ENCODE measurements around the gene TMCO6.
"Not testable (repeated sequence)": the region's sequence is repeated elsewhere in the genome, so short reads cannot be mapped to it uniquely, and the experiment has no call there.

The TMCO6 gene

DNA sequence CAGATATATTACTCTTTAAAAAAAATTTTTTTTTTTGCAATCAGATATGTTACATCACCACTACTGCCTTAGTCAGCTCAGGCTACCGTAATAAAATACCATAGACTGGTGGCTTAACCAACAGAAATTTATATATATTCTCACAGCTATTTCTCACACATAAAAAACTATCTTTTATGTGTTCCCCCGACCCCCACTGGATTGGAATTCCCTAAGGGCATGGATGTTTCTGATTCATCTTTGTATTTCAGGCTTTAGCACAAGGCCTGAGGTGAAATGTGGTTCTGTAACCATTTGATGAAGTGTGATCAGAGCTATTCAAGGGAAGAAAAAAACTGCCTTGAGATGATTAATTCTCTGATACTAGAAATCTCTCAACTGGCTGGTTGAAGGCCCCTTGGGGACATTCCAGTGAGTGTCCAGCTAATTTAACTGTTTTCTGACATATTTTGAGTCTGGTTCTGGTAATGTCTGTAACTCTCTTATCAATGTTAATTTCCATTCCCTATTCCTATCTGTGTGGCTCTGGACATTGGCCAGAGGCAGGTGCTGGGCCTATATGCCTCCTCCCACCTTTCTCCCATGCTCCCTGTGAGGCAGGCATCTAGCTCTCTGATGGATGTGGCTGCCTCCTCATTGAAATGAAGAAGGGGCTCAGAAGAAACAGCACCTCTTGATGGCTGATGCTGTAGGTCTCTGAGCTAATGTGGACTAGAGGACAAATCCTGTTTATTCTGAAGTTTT, 8.8 kb upstream of the TMCO6 start:
- no peak for DNase-seq (ENCODE audit: low spot score)

DNA sequence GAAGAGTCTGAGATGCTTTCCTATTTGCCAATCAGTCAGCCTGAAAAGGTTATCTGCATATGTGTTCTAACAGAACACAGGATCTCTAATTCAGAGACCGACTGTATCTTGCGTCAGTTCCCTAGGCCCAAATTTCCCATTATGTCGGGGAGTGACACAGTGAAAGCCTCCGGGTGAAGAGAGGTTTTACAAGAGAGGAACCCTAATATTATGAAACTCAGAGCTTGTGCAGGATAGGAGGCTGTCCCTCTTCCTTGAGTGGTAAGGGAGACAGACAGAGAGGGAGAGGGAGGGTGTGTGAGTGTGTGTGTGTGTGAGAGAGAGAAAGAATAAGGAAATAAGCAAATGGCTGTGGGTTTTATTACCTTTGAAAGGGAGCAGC, 8.2 kb upstream of the TMCO6 start:
- peak; percentile 45 for DNase-seq (ENCODE audit: low spot score)

DNA sequence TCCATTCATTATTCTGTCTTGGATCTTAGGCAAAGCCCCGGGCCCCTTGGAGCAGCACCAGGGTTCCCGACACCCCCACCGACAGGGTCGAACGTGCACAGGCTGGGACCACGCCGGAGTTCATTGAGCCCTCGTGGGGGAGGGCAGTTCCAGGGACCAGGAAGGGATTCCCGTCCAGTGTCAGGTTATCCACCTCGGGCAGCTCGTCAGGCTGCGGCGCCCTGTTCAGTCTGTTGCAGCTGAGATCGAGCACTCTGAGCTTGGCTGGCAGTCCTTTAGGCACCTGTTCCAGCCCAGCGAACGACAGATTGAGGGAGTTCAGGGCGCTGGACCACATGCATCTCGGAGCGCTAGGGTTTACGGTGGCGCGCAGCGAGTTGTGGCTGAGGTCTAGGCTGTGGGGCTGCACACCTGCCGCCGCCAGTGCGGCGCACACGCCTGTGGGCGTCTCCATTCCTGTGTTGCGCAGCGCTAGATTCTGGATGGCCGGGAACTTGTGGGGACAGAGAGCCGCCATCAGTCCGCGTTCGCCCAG, 7.4 kb upstream of the TMCO6 start:
- DNase-seq (ENCODE audit: low spot score): peak; percentile 65

DNA sequence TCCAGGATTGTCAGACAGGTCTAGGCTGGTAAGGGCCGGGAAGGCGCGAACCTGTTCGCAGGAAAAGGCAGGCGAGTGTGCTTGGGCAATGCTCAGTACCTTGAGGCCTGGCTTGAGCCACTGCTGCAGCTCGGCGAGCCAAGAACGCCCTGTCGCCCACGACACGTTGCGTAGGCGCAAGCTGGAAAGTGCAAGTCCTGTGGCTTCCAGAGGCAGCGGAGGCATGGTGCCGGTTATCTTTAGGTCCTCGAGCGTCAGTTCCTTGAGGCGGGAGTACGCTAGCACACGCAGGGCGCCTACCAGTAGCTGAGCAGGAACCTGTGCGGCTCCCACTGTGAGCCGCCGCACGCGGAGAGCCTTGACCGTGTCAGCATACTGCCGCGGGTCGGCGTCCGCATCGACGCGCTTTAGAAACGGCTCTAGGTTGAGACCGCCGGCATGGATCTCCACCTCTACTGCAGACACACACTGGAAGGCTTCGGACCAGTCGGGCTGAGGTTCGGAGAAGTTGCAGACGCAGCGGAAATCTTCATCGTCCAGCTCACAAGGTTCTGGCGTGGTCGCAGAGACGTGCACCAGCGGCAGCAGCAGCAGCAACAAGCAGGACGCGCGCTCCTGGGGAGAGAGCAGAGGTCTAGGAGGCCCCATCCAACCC, 6.8 kb upstream of the TMCO6 start:
- DNase-seq (ENCODE audit: low spot score): peak; percentile 79

DNA sequence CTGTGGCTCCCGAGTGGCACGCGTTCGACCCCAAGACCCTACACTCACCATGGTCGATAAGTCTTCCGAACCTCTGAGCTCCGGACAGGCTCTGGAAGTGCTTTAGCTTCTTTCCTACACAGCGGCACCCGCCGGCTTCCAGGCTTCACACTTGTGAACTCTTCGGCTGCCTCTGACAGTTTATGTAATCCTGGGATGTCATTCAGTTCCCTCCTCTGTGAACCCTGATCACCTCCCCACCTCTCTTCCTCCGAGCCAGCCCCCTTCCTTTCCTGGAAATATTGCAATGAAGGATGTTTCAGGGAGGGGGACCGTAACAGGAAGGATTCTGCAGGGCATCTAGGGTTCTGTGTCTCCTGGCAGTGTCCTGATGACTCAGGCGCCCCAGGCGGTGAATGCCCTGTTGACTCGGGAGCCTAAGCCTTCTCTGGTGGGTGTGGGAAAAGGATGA, 6.2 kb upstream of the TMCO6 start, which contains the start of gene CD14:
Gene CD14 (minus strand): TSS at position 155 of the 451 bp plus-strand sequence. CDS start 104 bp downstream, at position 51.
- DNase-seq (ENCODE audit: low spot score): peak; percentile 68

DNA sequence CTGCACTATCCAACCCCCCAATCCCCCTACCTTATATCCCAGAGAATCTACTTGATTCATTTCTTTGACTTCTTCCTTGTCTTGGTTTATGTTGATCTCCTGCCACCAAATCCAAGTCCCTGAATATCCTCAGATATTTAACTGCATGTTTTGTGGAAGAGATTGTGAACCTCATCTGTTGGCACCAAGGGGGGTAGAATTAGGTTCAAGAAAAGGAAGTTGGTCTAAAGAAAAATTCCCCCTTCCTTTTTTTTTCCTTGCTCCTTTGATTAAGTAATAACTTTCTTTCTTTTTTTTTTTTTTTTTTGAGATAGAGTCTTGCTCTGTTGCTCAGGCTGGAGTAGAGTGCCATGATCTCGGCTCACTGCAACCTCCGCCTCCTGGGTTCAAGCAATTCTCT, 5.8 kb upstream of the TMCO6 start:
- no peak for DNase-seq (ENCODE audit: low spot score)

DNA sequence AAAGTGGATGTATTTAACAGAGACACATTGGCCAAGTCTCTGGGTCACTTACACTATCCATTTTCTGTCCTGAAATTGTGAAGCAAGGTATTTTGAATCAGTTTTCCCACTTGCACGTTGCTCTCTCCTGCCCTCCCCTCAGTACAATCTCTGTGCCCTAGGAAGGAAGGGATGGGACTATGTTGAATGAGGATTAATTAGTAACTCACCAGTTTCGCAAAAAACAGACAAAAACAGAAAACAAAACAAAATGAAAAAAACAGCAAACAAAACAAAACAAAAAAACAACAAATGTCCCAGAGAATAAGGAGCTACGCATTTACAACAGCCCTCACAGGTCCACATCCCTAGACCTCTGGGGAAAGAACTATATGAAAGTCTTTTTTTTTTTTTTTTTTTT, 5.1 kb upstream of the TMCO6 start:
- no peak for DNase-seq (ENCODE audit: low spot score)

DNA sequence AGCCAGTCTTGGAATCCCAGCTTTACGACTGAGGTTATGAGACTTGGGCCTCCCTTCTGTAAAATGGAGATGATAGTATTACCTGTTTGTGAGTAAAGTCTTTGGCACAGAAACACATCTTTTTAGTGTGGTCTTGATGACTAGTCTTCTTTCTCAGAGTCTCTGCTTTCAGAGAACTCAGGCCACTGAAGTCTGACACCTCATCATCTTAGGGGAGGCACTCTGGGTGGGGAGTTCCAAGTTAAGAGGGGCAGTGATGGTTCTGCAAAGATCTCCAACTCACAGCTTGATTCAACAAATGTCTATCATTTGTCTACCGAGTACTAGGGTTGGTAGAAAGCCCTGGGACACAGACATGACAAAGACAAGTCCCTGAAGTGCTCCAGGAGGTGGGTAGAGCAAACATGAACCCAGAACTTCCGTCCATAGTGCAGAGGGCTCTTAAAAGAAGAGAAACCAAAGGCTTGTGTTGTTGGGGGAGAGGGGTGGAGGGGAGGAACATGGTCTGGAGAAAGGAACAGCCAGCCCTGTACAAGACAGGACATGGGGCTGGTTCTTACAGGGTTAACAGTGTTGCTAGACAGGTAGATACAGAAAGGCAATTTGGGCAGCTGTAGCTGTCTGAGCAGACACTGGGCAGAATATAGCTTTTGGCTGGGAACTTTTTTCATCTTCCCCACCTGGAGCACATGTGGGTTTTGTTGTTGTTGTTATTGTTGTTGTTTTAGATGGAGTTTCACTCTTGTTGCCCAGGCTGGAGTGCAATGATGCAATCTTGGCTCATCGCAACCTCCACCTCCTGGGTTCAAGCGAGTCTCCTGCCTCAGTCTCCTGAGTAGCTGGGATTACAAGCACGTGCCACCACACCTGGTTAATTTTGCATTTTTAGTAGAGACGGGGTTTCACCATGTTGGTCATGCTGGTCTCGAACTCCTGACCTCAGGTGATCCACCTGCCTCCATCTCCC, 3.7 kb upstream of the TMCO6 start:
- DNase-seq (ENCODE audit: low spot score): no peak

DNA sequence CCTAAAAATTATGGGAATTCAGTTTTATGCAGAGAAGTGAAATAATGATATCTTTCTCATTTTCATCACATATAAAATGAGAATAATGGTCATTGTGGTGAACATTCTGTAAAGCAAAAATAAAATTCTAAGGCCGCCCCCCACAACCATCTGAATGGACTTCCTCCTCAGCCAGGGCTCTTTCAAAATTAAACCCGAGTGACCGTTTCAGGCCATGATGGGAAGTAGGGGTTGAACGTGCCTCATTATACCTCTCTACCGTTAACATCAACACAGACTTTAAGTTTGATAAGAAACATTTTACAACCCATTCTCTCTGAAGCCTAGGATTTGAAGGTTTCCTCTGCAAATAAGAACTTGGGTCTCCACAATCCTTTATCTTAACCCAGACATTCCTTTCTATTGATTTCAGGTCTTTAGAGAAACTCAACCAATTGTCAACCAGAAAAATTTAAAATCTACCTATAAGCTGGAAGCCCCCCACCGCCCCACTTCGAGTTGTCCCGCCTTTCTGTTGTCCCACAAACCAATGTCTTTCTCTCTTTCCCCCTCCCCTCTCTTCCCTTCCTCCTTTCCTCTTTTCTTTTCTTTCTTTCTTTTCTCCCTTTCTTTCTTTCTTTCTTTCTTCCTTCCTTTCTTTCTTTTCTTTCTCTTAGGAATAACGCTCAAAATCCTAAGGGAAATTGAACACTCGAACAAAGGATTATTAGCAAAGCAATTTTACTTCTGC, 1.7 kb upstream of the TMCO6 start:
- no peak for DNase-seq (ENCODE audit: low spot score)

DNA sequence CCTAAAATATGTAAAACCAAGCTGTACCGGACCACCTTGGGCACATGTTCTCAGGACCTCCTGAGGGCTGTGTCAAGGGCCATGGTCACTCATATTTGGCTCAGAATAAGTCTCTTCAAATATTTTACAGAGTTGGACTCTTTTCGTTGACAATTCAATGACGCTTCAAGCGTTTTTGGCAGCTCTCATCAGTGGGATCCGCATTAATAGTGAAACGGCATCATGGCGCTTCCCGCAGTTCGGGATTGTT, 428 bp upstream of the TMCO6 start:
- not testable (repeated sequence) for DNase-seq (ENCODE audit: low spot score)

DNA sequence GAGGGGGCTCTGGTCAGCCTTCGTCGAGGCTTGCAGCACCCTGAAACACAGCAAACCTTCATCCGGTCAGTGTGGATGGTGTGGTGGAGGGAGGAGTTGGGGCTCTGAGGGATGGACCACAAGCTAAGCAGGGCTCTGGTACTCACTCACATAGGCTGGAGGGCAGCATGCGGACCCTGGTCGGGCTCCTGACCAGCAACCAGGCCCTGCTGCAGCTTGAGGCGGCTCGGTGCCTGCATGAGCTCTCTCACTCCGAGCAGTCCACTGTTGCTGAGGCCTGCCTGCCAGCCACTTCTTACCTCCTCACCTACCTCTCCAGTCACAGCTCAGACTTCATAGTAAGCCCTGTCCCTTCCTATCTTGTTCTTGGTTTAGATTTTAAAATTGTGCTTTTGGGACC, 2.5 kb downstream of the TMCO6 start:
- DNase-seq (ENCODE audit: low spot score): no peak

DNA sequence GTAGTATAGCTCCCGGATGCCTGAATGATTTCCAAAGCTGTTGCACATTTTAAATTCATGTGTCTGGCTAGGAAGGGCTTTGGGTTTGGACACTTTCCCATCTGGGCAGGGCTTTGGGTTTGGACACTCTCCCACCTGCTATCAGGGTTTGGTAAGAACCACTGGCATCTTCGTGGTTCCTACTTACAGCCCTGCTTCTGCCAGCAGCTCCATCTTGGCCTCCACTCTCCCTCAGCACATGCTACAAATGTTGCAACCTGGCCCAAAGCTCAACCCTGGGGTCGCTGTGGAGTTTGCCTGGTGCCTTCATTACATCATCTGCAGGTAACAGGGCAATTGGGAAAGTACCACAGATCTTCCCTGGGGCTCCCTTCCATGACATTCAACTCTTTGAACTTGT, 3.5 kb downstream of the TMCO6 start:
- DNase-seq (ENCODE audit: low spot score): no peak

DNA sequence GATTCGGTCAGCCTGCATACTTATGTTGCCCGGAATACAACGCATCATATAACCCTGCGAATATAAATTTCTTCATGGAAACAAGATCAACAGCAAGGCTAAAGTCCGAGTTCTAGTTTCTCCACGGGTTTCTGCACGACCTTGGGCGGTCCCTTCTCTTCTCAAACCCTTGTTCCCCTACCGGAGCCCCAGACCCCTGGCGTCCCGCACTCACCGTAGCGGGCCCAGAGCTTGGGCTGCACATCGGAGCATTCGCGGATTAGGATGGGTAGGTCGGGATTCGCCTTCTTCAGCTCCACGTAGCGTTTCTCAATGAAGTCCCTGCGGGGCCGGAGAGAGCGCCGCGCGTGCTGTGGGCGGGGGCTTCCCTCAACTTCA, 7.8 kb downstream of the TMCO6 start:
- peak; percentile 12 for DNase-seq (ENCODE audit: low spot score)

DNA sequence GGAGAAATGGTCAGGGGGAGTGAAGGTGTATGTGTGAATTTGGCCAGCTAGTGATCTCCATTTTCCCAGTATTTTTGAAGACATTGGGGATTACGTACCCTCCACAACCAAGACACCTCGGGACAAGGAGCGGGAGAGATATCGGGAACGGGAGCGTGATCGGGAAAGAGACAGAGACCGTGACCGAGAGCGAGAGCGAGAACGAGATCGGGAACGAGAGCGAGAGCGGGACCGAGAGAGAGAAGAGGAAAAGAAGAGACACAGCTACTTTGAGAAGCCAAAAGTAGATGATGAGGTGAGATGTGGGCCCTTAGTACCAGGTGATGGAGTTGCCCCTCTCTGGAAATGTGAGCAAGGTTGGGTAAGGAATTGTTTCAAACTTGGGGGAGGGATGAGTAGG, 19.6 kb downstream of the TMCO6 start:
- no peak for DNase-seq (ENCODE audit: low spot score)

DNA sequence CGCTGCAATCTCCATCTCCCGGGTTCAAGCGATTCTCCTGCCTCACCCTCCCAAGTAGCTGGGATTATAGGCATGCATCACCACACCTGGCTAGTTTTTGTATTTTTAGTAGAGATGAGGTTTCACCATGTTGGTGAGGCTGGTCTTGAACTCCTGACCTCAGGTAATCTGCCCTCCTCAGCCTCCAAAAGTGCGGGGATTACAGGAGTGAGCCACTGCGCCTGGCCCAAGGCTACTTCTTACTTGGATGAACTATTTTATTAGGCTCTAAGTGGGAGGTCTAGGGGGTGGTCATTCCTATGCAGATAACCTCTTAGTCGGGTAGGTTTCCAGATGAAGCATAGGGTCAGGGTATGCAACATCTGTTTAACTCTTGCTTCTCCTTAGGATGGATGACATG, 21.1 kb downstream of the TMCO6 start:
- not testable (repeated sequence) for DNase-seq (ENCODE audit: low spot score)

DNA sequence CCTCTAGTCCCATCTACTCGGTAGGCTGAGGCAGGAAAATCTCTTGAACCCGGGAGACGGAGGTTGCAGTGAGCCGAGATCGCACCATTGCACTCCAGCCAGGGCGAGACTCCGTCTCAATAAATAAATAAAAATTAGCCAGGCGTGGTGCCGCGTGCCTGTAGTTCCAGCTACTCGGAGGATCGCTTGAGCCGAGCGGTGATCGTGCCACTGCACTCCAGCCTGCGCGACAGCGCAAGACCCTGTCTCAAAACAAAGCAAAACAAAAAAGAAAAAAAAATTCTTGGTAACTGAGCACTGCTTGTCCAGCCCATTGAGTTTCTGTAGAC, 24.7 kb downstream of the TMCO6 start:
- no peak for DNase-seq (ENCODE audit: low spot score)

DNA sequence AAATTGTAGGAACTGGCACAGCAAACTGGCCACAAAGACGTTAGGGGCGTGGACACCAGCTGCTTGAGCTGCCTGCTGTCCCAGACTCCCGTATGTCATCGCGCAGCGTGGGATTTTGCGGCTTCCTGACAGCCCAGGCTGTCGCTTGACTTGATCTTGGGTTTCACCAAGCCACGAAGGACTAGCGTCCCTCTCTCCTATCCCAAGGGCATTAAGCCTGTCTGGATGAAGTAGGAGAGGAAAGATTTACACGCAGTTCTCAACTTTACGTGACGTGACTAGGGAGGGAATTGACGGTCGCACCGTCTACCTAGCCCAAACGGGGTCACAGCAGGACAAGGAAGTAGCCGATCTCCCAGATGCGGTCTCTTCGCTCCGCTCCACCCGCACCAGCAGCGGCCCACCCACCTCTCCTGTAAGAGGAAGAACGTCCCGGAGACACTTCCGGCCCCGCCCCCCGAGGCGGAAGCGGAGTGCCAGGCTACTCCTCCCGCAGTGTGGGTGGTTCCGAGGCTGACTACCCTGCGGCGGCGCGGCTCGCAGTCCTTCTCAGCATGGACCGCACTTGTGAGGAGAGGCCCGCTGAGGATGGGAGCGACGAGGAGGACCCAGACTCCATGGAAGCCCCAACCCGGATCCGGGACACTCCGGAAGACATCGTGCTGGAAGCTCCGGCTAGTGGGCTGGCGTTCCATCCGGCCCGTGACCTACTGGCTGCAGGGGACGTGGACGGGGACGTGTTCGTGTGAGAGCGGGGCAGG, 25.3 kb downstream of the TMCO6 start, which contains the start of gene WDR55:
Gene WDR55 (plus strand): TSS at position 546 of the 761 bp plus-strand sequence. CDS start 9 bp downstream, at position 555.
- peak; percentile 95 for DNase-seq (ENCODE audit: low spot score)

DNA sequence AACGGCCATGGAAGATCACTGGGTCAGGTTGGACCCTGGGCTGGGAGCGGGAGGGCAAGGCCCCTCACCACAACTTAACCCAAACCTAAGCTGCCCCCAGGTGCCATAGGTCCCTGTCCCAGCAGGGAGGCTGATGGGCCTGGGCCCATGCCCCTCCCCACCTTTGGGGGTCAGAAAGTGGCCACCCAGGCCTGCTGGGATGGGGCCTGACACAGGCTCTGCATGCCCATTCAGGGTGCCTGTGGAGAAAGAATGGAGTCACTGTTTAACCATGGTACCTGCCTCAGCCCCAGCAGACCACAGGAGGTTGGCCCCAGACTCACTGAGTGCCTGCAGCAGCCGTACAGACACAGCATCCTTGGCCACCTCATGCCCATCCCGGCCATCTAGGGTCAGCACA, 31.8 kb downstream of the TMCO6 start:
- not testable (repeated sequence) for DNase-seq (ENCODE audit: low spot score)

DNA sequence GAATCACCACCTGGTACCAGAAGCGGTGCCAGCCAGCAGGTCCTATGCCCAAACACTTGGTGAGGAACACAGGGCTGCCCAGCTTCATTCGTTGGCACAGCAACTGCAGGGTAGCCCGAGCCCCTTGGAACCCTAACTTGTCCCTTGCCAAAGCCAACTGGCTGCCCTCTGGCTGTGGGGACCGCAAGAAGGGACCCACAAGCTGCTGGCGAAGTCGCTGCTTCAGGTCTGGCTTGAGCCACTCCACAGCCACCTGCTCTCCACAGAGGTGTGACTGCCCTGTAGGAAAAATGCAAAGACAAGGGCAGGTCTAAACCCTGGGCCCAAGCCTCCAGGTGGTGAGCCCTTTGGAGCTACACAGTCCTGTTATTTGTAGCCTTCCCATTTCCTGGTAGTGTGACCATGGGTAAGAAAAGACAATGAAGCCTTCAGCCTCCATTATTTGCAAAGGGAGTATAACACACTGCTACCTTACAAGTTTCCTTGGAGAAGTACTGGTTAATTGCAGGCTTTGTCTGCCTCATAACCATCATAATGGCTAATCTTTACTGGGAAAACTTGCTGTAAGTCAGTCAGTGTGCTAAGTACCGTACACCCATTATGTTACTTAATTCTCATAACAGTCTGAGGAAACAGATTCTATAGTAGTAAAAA, 32.3 kb downstream of the TMCO6 start:
- DNase-seq (ENCODE audit: low spot score): no peak

DNA sequence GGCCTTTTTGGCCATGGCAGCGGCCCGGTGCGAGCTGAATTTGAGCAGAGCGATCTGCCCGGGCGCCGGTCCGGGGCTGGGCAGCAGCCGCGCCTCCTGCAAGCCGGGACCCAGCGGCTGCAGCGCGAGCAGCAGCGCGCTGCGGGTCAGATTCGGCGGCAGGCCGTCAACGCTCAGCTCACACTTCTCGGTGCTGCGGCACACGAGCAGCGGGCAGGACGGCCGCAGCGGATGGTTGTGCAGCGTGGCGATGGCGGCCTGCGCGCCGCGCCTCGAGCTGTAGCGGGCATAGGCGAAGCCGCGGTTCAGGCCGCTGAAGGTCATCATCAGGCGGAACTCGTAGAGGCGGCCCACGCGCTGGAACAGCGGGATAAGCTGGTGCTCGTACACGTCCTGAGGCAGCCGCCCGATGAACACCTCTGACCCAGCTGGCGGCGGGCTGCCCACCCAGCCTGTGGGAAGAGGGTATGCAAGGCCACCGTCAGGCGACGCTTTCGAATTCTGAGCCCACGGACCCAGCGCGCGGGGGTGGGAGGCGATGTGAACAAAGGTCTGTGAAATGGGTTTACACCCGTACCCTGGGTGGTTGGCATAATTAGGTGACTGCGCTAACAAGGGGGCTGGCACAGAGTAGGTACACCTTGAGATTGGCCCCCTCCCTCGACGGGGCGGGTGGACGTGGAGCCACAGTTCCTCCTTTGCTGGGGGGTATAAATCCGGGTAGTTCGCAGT, 33.4 kb downstream of the TMCO6 start:
- no peak for DNase-seq (ENCODE audit: low spot score)
